Neural cell (in vitro differentiated cells): ENCODE data around the gene RAVER1. TPM values are rescaled to one million over a fixed set of nuclear protein-coding genes. Genes with fewer than 3 reads are reported as not detected.

Experiments
- H2AFZ ChIP-seq: fragments of 200-600, 300-800 bp; sonication (generic), shearing (Covaris generic); 2 replicates; pipeline ENCODE4 v1.6.0; 2014; ENCODE audit warnings: low read depth, mild to moderate bottlenecking, antibody characterized with exemption, low read length, moderate library complexity
- H3F3A ChIP-seq: fragments of 200-600 bp; shearing (Covaris generic); 2 replicates; pipeline ENCODE4 v1.6.1; 2016; ENCODE audit warnings: mild to moderate bottlenecking, moderate library complexity, mixed read lengths, antibody characterized with exemption, low read length; ENCODE audit not compliant: insufficient read depth, poor library complexity, severe bottlenecking
- H3K27ac ChIP-seq: fragments of 200-600, 300-800 bp; sonication (generic), shearing (Covaris generic); 2 replicates; pipeline ENCODE4 v1.5.1; 2014; ENCODE audit warnings: mild to moderate bottlenecking, low read length, moderate library complexity
- H3K27me3 ChIP-seq: fragments of 300-800, 200-600 bp; sonication (generic), shearing (Covaris generic); 2 replicates; pipeline ENCODE4 v1.6.0; 2014; ENCODE audit warnings: mild to moderate bottlenecking, low read depth, low read length, moderate library complexity; ENCODE audit not compliant: insufficient read depth
- H3K36me3 ChIP-seq: fragments of 300-800, 200-600 bp; sonication (generic), shearing (Covaris generic); 2 replicates; pipeline ENCODE4 v1.5.1; 2014; ENCODE audit warnings: mild to moderate bottlenecking, antibody characterized with exemption, low read length, moderate library complexity; ENCODE audit not compliant: insufficient read depth
- H3K4me2 ChIP-seq: fragments of 300-800, 200-600 bp; sonication (generic), shearing (Covaris generic); 2 replicates; pipeline ENCODE4 v1.6.0; 2014; ENCODE audit warnings: mild to moderate bottlenecking, low read length
- H3K4me3 ChIP-seq: fragments of 300-800, 200-600 bp; sonication (generic), shearing (Covaris generic); 2 replicates; pipeline ENCODE4 v1.5.1; 2014; ENCODE audit warnings: mild to moderate bottlenecking, low read length, moderate library complexity
- H3K79me2 ChIP-seq: fragments of 200-600 bp; shearing (Covaris generic); replicated peaks from 2 replicates; pipeline ENCODE4 v1.6.0; 2014; ENCODE audit warnings: mild to moderate bottlenecking, low read length, moderate library complexity; ENCODE audit not compliant: insufficient read depth
- H3K9ac ChIP-seq: fragments of 300-800, 200-600 bp; sonication (generic), shearing (Covaris generic); 2 replicates; pipeline ENCODE4 v1.6.1; 2016; ENCODE audit warnings: mild to moderate bottlenecking, low read length, mixed read lengths
- H3K9me2 ChIP-seq: fragments of 200-600 bp; shearing (Covaris generic); 2 replicates; pipeline ENCODE4 v1.6.1; 2016; ENCODE audit warnings: mild to moderate bottlenecking, low read length, mixed read lengths; ENCODE audit not compliant: insufficient read depth
- H3K9me3 ChIP-seq: fragments of 200-600, 300-800 bp; sonication (generic), shearing (Covaris generic); 2 replicates; pipeline ENCODE4 v1.6.1; 2016; ENCODE audit warnings: mild to moderate bottlenecking, mixed run types, low read length, moderate library complexity, mixed read lengths
- H4K20me1 ChIP-seq: fragments of 200-600 bp; shearing (Covaris generic); 2 replicates; pipeline ENCODE4 v1.6.1; 2016; ENCODE audit warnings: mild to moderate bottlenecking, mixed run types; ENCODE audit not compliant: insufficient read depth
- CTCF ChIP-seq: fragments of 450-650 bp; IDR thresholded peaks from 2 replicates; pipeline ENCODE4 v1.5.1; 2014; ENCODE audit warnings: antibody characterized with exemption, mild to moderate bottlenecking, moderate library complexity; ENCODE audit not compliant: poor library complexity, severe bottlenecking
- EP300 ChIP-seq: fragments of 450-650 bp; conservative IDR thresholded peaks from 2 replicates; pipeline ENCODE4 v1.6.1; 2014; ENCODE audit warnings: antibody characterized with exemption, mild to moderate bottlenecking, moderate library complexity; ENCODE audit not compliant: poor library complexity, severe bottlenecking
- EZH2 ChIP-seq: fragments of 200-600, 300-800 bp; shearing (Covaris generic), sonication (generic); IDR thresholded peaks from 2 replicates; pipeline ENCODE4 v1.6.1; 2014; ENCODE audit warnings: antibody characterized with exemption, low read length, borderline replicate concordance, mild to moderate bottlenecking; ENCODE audit not compliant: insufficient read depth, poor library complexity, severe bottlenecking
- MXI1 ChIP-seq: fragments of 450-650 bp; conservative IDR thresholded peaks from 2 replicates; pipeline ENCODE4 v1.6.1; 2014; ENCODE audit warnings: antibody characterized with exemption, mild to moderate bottlenecking; ENCODE audit not compliant: poor library complexity, severe bottlenecking
- POLR2AphosphoS5 ChIP-seq: IDR thresholded peaks from 2 replicates; pipeline ENCODE4 v1.6.1; 2012
- RAD21 ChIP-seq: fragments of 450-650 bp; conservative IDR thresholded peaks from 2 replicates; pipeline ENCODE4 v1.6.1; 2014; ENCODE audit warnings: antibody characterized with exemption, mild to moderate bottlenecking, moderate library complexity
- REST ChIP-seq: IDR thresholded peaks from 2 replicates; pipeline ENCODE4 v1.6.1; 2012; ENCODE audit warnings: borderline replicate concordance
- SMC3 ChIP-seq: fragments of 450-650 bp; conservative IDR thresholded peaks from 2 replicates; pipeline ENCODE4 v1.6.1; 2014; ENCODE audit warnings: antibody characterized with exemption, mild to moderate bottlenecking, moderate library complexity; ENCODE audit not compliant: poor library complexity
- TAF1 ChIP-seq: IDR thresholded peaks from 2 replicates; pipeline ENCODE4 v1.6.1; 2012; ENCODE audit warnings: low read depth
- polyA plus RNA-seq: library from polyadenylated mRNA; depleted of rRNA; stranded (reverse); fragments of >200 nt; gene quantifications from 2 replicates; pipeline ENCODE4 v1.2.3, GENCODE V29; 2014

The RAVER1 gene
- polyA plus RNA-seq, 1 donor from 2014 or later = 1.3 TPM

- Histone ChIP-seq H3K9me2 (no peaks in the 10 kb centered on the region), H3K79me2 (peaks cover 22% of the 10 kb centered on the region), H3F3A (no peaks in the 10 kb centered on the region), H3K4me3 (no peak overlapping the region), H2AFZ (no peak overlapping the region), H4K20me1 (no peaks in the 10 kb centered on the region), H3K9me3 (no peaks in the 10 kb centered on the region), H3K4me2 (no peak overlapping the region), H3K36me3 (no peaks in the 10 kb centered on the region), H3K27ac (no peak overlapping the region), H3K9ac (no peak overlapping the region), H3K27me3 (no peaks in the 10 kb centered on the region)
- no peak for TF ChIP-seq POLR2AphosphoS5
- no peak for TF ChIP-seq EZH2
- no peak for TF ChIP-seq EP300
- no peak for TF ChIP-seq REST
- no peak for TF ChIP-seq RAD21
- TF ChIP-seq TAF1 = no peak
- no peak for TF ChIP-seq SMC3
- no peak for TF ChIP-seq CTCF
- no peak for TF ChIP-seq MXI1
Observed at GRCh38 chr19:10327793-10328192, 5.5 kb downstream of the RAVER1 start.

- Histone ChIP-seq H3K36me3 (no peaks in the 10 kb centered on the region), H4K20me1 (no peaks in the 10 kb centered on the region), H3K9me3 (no peaks in the 10 kb centered on the region), H3K27me3 (no peaks in the 10 kb centered on the region), H2AFZ (no peak overlapping the region), H3F3A (no peaks in the 10 kb centered on the region), H3K9ac (no peak overlapping the region), H3K4me2 (no peak overlapping the region), H3K27ac (no peak overlapping the region), H3K79me2 (peaks cover 7% of the 10 kb centered on the region), H3K4me3 (no peak overlapping the region), H3K9me2 (no peaks in the 10 kb centered on the region)
- TF ChIP-seq RAD21 (no peak), SMC3 (no peak), POLR2AphosphoS5 (no peak), EP300 (no peak)
Observed at GRCh38 chr19:10325732-10326131, 7.6 kb downstream of the RAVER1 start.
